Adrenal gland (tissue), 5 donors: Measurements from ENCODE around the gene MRPL57.
"Not testable (repeated sequence)": the region's sequence is repeated elsewhere in the genome, so short reads cannot be mapped to it uniquely, and the experiment has no call there.

Source experiments
- POLR2A ChIP-seq, 2 donors: fragments of 450-650 bp; IDR thresholded peaks; one replicate each; pipeline ENCODE4 v1.6.1; 2017; ENCODE audit warnings: antibody characterized with exemption in 2 of 2, mild to moderate bottlenecking in 2 of 2, moderate library complexity in 1 of 2
- TF ChIP-seq, protein P1 (sequence below), 6 experiments: fragments of 450-650 bp in 4 of 6; fragments of 200-600 bp in 2 of 6; sonication (generic) in 1 of 6; IDR thresholded peaks; 1 replicate in 5 of 6; 2 replicates in 1 of 6; pipeline versions ENCODE4 v1.5.1 to v1.8.0; 2016 to 2021; ENCODE audit warnings: antibody characterized with exemption in 6 of 6, mild to moderate bottlenecking in 2 of 6, moderate library complexity in 1 of 6
- donor health status: DM: no; HTN: no; CAD: no.

DNA sequence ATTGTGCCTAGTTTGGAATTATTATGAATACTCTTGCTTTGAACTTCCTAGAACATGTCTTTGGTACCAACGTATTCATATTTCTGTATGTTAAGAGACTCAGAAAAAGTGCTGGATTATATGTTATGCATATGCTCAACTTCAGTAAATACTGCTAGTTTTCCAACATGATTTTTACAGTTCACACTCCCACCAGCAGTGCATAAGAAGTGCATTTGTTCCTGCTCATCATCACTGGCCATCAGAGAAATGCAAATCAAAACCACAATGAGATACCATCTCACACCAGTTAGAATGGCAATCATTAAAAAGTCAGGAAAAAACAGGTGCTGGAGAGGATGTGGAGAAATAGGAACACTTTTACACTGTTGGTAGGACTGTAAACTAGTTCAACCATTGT is 2.7 kb upstream of the MRPL57 start:
- TF ChIP-seq, protein P1, sequence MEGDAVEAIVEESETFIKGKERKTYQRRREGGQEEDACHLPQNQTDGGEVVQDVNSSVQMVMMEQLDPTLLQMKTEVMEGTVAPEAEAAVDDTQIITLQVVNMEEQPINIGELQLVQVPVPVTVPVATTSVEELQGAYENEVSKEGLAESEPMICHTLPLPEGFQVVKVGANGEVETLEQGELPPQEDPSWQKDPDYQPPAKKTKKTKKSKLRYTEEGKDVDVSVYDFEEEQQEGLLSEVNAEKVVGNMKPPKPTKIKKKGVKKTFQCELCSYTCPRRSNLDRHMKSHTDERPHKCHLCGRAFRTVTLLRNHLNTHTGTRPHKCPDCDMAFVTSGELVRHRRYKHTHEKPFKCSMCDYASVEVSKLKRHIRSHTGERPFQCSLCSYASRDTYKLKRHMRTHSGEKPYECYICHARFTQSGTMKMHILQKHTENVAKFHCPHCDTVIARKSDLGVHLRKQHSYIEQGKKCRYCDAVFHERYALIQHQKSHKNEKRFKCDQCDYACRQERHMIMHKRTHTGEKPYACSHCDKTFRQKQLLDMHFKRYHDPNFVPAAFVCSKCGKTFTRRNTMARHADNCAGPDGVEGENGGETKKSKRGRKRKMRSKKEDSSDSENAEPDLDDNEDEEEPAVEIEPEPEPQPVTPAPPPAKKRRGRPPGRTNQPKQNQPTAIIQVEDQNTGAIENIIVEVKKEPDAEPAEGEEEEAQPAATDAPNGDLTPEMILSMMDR (IDR thresholded peaks at IDR 0.05), result not testable (repeated sequence)
- not testable (repeated sequence) for TF ChIP-seq POLR2A (IDR thresholded peaks at IDR 0.05)
